Measurements from ENCODE around the gene NAPB. TPM values are rescaled to one million over a fixed set of nuclear protein-coding genes. Genes with fewer than 3 reads are reported as not detected.

NAPB gene
- polyA plus RNA-seq, 2 of the 4 experiments (the other 2 are of a cell fraction): 6.2 to 12.7 TPM

DNA sequence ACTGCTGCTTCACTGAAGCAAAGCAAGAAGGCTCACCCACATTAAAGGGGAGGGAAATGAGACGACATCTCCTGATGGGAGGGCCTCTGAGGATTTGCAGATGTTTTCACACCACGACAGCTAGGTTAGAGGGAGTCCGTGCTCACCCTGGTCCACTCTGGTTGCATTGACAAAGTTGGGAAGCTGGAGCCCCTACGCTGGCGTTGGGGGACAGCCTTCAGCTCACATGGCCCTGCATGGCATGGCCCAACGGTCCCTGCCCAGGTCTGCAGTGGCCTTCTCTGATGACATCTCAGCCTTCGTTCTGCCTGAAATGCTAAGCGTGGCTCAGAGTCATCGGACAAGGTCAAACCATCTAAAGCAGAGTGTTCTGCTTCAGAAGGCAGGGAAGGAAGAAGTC, 3.8 kb upstream of the NAPB start:
- ChIA-PET POLR2A (no interaction called here), CTCF (interaction anchor here (1.9 kb wide), 1 partner anchor 17 kb away, joined by 8 read pairs; no protein-coding TSS in a partner anchor)
- 76% methylated on average over 9 of the region's 9 CpGs for WGBS (ENCODE audit: missing lambda C conversion rate)
- TF ChIP-seq, protein P1, sequence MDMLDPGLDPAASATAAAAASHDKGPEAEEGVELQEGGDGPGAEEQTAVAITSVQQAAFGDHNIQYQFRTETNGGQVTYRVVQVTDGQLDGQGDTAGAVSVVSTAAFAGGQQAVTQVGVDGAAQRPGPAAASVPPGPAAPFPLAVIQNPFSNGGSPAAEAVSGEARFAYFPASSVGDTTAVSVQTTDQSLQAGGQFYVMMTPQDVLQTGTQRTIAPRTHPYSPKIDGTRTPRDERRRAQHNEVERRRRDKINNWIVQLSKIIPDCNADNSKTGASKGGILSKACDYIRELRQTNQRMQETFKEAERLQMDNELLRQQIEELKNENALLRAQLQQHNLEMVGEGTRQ (IDR thresholded peaks at IDR 0.05): no peak
- TF ChIP-seq JUN (IDR thresholded peaks at IDR 0.05) (no peak), EHMT2 (IDR thresholded peaks at IDR 0.05; ENCODE audit: low read depth) (no peak), HEYL (CRISPR knock-in tag; IDR thresholded peaks at IDR 0.05) (no peak), PHF8 (IDR thresholded peaks at IDR 0.05; ENCODE audit: borderline replicate concordance, low read depth) (no peak)
- FAIRE-seq: no peak
- no peaks in the 10 kb centered on the region for H3K9me3 ChIP-seq
- no peak overlapping the region for H3K27ac ChIP-seq
- no peak for ATAC-seq
- H3K4me1 ChIP-seq: 0 out of 3 replicates have a peak, but pooled peaks cover 3% of the 10 kb centered on the region
- H3K4me3 ChIP-seq: no peak overlapping the region
- DNase-seq (ENCODE audit: low read depth in 1 of 2, low spot score in 1 of 2): no peak
- no peak overlapping the region for H3K4me2 ChIP-seq

GRCh38 chr20:23419995-23420901, 1.0 kb downstream of the NAPB start:
- H3K4me3 ChIP-seq: peak overlapping the region; percentile 84
- peak; percentile 62 to 73 for ATAC-seq
- TF ChIP-seq RAD21 (conservative IDR thresholded peaks at IDR 0.05 in 1 of 2, IDR thresholded peaks at IDR 0.05 in 1 of 2) (no peak), MAFK (IDR thresholded peaks at IDR 0.05; ENCODE audit: partially characterized antibody) (peak; percentile 25)
- WGBS (ENCODE audit: missing lambda C conversion rate): 1% methylated on average over 24 of the region's 58 CpGs
- H3K4me1 ChIP-seq: peaks cover 10% of the 10 kb centered on the region; the same call in 2 of the 3 replicates
- H3K9me3 ChIP-seq: no peaks in the 10 kb centered on the region
- H3K27ac ChIP-seq: peak overlapping the region; percentile 84 to 93
- FAIRE-seq: no peak
- peak overlapping the region; percentile 79 for H3K4me2 ChIP-seq
- CTCF ChIA-PET: interaction anchor here (0.6 to 3.3 kb wide), 9 partner anchors 13 to 625 kb away, joined by 3 to 21 read pairs (median 4); no protein-coding TSS in a partner anchor
- POLR2A ChIA-PET: interaction anchor here (0.7 to 1.4 kb wide), 5 partner anchors 59 to 1072 kb away, joined by 3 to 8 read pairs (median 7); partner anchors contain the start of gene GZF1
- DNase-seq (ENCODE audit: low read depth in 1 of 2, low spot score in 1 of 2): peak; percentile 15 to 45

DNA sequence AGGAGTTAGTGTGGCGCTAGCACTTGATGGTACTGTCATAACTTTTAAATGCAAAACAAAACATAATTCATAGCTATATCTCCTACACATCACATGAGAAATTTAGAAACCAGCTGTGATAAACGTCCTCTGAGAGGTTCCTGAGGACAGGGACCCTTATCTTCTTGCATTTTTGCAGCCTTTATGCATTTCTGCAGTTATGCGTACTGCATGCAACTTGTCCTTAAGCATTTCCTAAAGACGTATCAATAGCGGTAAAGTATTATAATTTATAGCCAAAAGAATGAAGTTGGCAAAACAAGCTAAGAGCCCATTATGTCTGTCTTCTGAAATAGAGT, 1.7 kb downstream of the NAPB start:
- WGBS (ENCODE audit: missing lambda C conversion rate): 55% methylated on average over 5 of the region's 5 CpGs
- ChIA-PET POLR2A (interaction anchor here (1.1 kb wide), 1 partner anchor 70 kb away, joined by 4 read pairs; no protein-coding TSS in a partner anchor), CTCF (interaction anchor here (0.9 to 3.2 kb wide), 6 partner anchors 13 to 59 kb away, joined by 3 to 21 read pairs (median 4); no protein-coding TSS in a partner anchor)
- peak; percentile 81 for FAIRE-seq
- Histone ChIP-seq H3K4me1 (peaks cover 10% of the 10 kb centered on the region; the same call in 2 of the 3 replicates), H3K9me3 (no peaks in the 10 kb centered on the region), H3K4me3 (peak overlapping the region; percentile 84), H3K4me2 (peak overlapping the region; percentile 79), H3K27ac (peak overlapping the region; percentile 84 to 93; a peak in 5 of 6 replicates)
- ATAC-seq: no peak
- no peak for TF ChIP-seq ZSCAN20 (CRISPR knock-in tag; IDR thresholded peaks at IDR 0.05)
- TF ChIP-seq, protein P2, sequence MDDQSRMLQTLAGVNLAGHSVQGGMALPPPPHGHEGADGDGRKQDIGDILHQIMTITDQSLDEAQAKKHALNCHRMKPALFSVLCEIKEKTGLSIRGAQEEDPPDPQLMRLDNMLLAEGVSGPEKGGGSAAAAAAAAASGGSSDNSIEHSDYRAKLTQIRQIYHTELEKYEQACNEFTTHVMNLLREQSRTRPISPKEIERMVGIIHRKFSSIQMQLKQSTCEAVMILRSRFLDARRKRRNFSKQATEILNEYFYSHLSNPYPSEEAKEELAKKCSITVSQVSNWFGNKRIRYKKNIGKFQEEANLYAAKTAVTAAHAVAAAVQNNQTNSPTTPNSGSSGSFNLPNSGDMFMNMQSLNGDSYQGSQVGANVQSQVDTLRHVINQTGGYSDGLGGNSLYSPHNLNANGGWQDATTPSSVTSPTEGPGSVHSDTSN (IDR thresholded peaks at IDR 0.05): no peak
- TF ChIP-seq, protein P1 (IDR thresholded peaks at IDR 0.05): no peak
- TF ChIP-seq, protein P3, sequence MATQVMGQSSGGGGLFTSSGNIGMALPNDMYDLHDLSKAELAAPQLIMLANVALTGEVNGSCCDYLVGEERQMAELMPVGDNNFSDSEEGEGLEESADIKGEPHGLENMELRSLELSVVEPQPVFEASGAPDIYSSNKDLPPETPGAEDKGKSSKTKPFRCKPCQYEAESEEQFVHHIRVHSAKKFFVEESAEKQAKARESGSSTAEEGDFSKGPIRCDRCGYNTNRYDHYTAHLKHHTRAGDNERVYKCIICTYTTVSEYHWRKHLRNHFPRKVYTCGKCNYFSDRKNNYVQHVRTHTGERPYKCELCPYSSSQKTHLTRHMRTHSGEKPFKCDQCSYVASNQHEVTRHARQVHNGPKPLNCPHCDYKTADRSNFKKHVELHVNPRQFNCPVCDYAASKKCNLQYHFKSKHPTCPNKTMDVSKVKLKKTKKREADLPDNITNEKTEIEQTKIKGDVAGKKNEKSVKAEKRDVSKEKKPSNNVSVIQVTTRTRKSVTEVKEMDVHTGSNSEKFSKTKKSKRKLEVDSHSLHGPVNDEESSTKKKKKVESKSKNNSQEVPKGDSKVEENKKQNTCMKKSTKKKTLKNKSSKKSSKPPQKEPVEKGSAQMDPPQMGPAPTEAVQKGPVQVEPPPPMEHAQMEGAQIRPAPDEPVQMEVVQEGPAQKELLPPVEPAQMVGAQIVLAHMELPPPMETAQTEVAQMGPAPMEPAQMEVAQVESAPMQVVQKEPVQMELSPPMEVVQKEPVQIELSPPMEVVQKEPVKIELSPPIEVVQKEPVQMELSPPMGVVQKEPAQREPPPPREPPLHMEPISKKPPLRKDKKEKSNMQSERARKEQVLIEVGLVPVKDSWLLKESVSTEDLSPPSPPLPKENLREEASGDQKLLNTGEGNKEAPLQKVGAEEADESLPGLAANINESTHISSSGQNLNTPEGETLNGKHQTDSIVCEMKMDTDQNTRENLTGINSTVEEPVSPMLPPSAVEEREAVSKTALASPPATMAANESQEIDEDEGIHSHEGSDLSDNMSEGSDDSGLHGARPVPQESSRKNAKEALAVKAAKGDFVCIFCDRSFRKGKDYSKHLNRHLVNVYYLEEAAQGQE (IDR thresholded peaks at IDR 0.05): no peak
- DNase-seq (ENCODE audit: low read depth in 1 of 2, low spot score in 1 of 2): no peak

Data from A549 (cell line).